Left lung (tissue), 10 donors: Measurements from ENCODE around the gene SNCAIP. TPM values are rescaled to one million over a fixed set of nuclear protein-coding genes. Genes with fewer than 3 reads are reported as not detected.

ENCODE experiments used
- ATAC-seq: fragments of 200-7000 bp; cut with Tn5 transposase; one replicate; pipeline ENCODE4 v1.9.1; 2020; ENCODE audit warnings: moderate library complexity
- DNase-seq, 4 donors: peaks; one replicate each; pipeline ENCODE4 v3.0.0-alpha.2; 2013 to 2020
- H3K27ac ChIP-seq, 2 donors: fragments of 200-600 bp; sonication (generic) in 1 of 2; one replicate each; pipeline versions ENCODE4 v1.5.0 to v1.8.0; 2020 to 2021
- H3K27me3 ChIP-seq, 2 donors: fragments of 200-600 bp; sonication (generic) in 1 of 2; one replicate each; pipeline versions ENCODE4 v1.5.0 to v1.8.0; 2020 to 2021
- H3K36me3 ChIP-seq, 2 donors: fragments of 200-600 bp; sonication (generic) in 1 of 2; one replicate each; pipeline versions ENCODE4 v1.5.0 to v1.8.0; 2020 to 2021
- H3K4me1 ChIP-seq, 2 donors: fragments of 200-600 bp; one replicate each; pipeline ENCODE4 v1.8.0; 2021
- H3K4me3 ChIP-seq, 2 donors: fragments of 200-600 bp; sonication (generic) in 1 of 2; one replicate each; pipeline versions ENCODE4 v1.5.0 to v1.8.0; 2020 to 2021; ENCODE audit warnings: mild to moderate bottlenecking in 1 of 2
- H3K9me3 ChIP-seq, 2 donors: fragments of 200-600 bp; sonication (generic) in 1 of 2; one replicate each; pipeline versions ENCODE4 v1.5.0 to v1.8.0; 2020 to 2021
- CTCF ChIP-seq, 2 donors: fragments of 200-600 bp; sonication (generic) in 1 of 2; IDR thresholded peaks; one replicate each; pipeline versions ENCODE4 v1.5.0 to v1.8.0; 2021; ENCODE audit warnings: antibody characterized with exemption in 2 of 2
- intact Hi-C, 2 donors: fragments of 100-400 bp; cut with DNase I; formaldehyde crosslinking; loops; one replicate each; pipeline versions ENCODE4 v1.11.2 to v1.14.2; 2022
- polyA plus RNA-seq, 6 donors: library from polyadenylated mRNA; unstranded; fragments of 120-200 nt; gene quantifications; one replicate each; pipeline ENCODE4 v1.2.1, GENCODE V29; 2013; ENCODE audit not compliant: insufficient read length in 6 of 6
- total RNA-seq, 2 donors: library from RNA; stranded (reverse); fragmentation: NEBNext Ultra II Directional; extraction: Animal tissue kit (Norgen Biotek cat#: 25700); gene quantifications; one replicate each; pipeline ENCODE4 v1.2.1, GENCODE V29; 2021
- donor health status: DM: no; HTN: yes; CAD: no.
- donor health status: DM: no; HTN: no; CAD: no.

Gene SNCAIP
- total and polyA plus RNA-seq, 8 donors: 2.1 to 23.4 (median 17.3) TPM

GRCh38 chr5:122332599-122333555 lies 20.8 kb downstream of the SNCAIP start:
- Histone ChIP-seq H3K27me3 (no peaks in the 10 kb centered on the region), H3K36me3 (no peaks in the 10 kb centered on the region), H3K27ac (no peak overlapping the region), H3K4me1 (no peaks in the 10 kb centered on the region), H3K9me3 (no peaks in the 10 kb centered on the region), H3K4me3 (no peak overlapping the region)
- intact Hi-C loops: no loop called here
- DNase-seq (no peak), ATAC-seq (no peak)
- no peak for TF ChIP-seq CTCF (IDR thresholded peaks at IDR 0.05)

- Histone ChIP-seq H3K4me3 (no peak overlapping the region), H3K27ac (no peak overlapping the region), H3K9me3 (no peaks in the 10 kb centered on the region), H3K4me1 (no peaks in the 10 kb centered on the region), H3K27me3 (no peaks in the 10 kb centered on the region), H3K36me3 (no peaks in the 10 kb centered on the region)
- DNase-seq (no peak), ATAC-seq (no peak)
- no peak for TF ChIP-seq CTCF (IDR thresholded peaks at IDR 0.05)
- intact Hi-C loops: no loop called here
Observed at GRCh38 chr5:122333564-122333963, 21.5 kb downstream of the SNCAIP start.

GRCh38 chr5:122339591-122339990 lies 27.6 kb downstream of the SNCAIP start:
- DNase-seq: no peak
- no peaks in the 10 kb centered on the region for H3K36me3 ChIP-seq
- H3K4me1 ChIP-seq: no peaks in the 10 kb centered on the region
- ATAC-seq: no peak
- H3K4me3 ChIP-seq: no peak overlapping the region
- H3K27ac ChIP-seq: no peak overlapping the region
- no peaks in the 10 kb centered on the region for H3K27me3 ChIP-seq
- intact Hi-C loops: no loop called here
- H3K9me3 ChIP-seq: no peaks in the 10 kb centered on the region
- no peak for TF ChIP-seq CTCF (IDR thresholded peaks at IDR 0.05)

GRCh38 chr5:122341087-122341486 lies 29.1 kb downstream of the SNCAIP start:
- Histone ChIP-seq H3K36me3 (no peaks in the 10 kb centered on the region), H3K4me3 (no peak overlapping the region), H3K27ac (no peak overlapping the region), H3K4me1 (no peaks in the 10 kb centered on the region), H3K9me3 (no peaks in the 10 kb centered on the region), H3K27me3 (no peaks in the 10 kb centered on the region)
- intact Hi-C loops: no loop called here
- no peak for TF ChIP-seq CTCF (IDR thresholded peaks at IDR 0.05)
- DNase-seq: no peak
- no peak for ATAC-seq

GRCh38 chr5:122342256-122342655 lies 30.2 kb downstream of the SNCAIP start:
- Histone ChIP-seq H3K27me3 (no peaks in the 10 kb centered on the region), H3K9me3 (no peaks in the 10 kb centered on the region), H3K4me1 (no peaks in the 10 kb centered on the region), H3K27ac (no peak overlapping the region), H3K36me3 (no peaks in the 10 kb centered on the region), H3K4me3 (no peak overlapping the region)
- ATAC-seq: no peak
- DNase-seq: no peak
- intact Hi-C loops: no loop called here
- TF ChIP-seq CTCF (IDR thresholded peaks at IDR 0.05): no peak
